Keratinocyte (primary cell): Measurements from ENCODE around the gene OCIAD2.

Experiments
- CTCF ChIP-seq, 3 experiments: IDR thresholded peaks in 1 of 3; conservative IDR thresholded peaks in 1 of 3; optimal IDR thresholded peaks in 1 of 3; 2 replicates in 2 of 3; 3 replicates in 1 of 3; pipeline versions ENCODE3 to v1.5.1; 2011; ENCODE audit warnings: low read length in 3 of 3, mild to moderate bottlenecking in 3 of 3, moderate library complexity in 2 of 3, control low read depth in 1 of 3, inconsistent platforms in 1 of 3; ENCODE audit not compliant: insufficient read depth in 2 of 3; ENCODE audit errors: extremely low read depth in 1 of 3
- EZH2 ChIP-seq: IDR thresholded peaks from one replicate; pipeline ENCODE4 v1.6.1; 2012; ENCODE audit warnings: inconsistent platforms, mild to moderate bottlenecking, low read length, moderate library complexity

GRCh38 chr4:48906206-48907173 is at the start of gene OCIAD2:
- TF ChIP-seq CTCF (optimal IDR thresholded peaks at IDR 0.05 in 1 of 3, IDR thresholded peaks at IDR 0.05 in 1 of 3, conservative IDR thresholded peaks at IDR 0.05 in 1 of 3; ENCODE audit: extremely low read depth in 1 of 3, insufficient read depth in 2 of 3, low read length in 3 of 3) (peak in 2 of 3 experiments; percentile 8 to 39), EZH2 (no peak)
